Measurements from ENCODE around the gene USP22.

- TF ChIP-seq CTCF (IDR thresholded peaks at IDR 0.05), result no peak
- no peak for TF ChIP-seq EZH2 (IDR thresholded peaks at IDR 0.05)
Observed at GRCh38 chr17:21001813-21002221, 41.0 kb downstream of the USP22 start.

All from neural progenitor cell (in vitro differentiated cells).